ENCODE results near the gene RNPEPL1. TPM values are rescaled to one million over a fixed set of nuclear protein-coding genes. Genes with fewer than 3 reads are reported as not detected.
A peak's percentile ranks its signal among the peaks of the same experiment; 100 is the strongest.

Gene RNPEPL1
- total and polyA plus RNA-seq, 10 of the 15 experiments (the other 5 are each of a cell fraction or from before 2014, with no cell fraction given): 0.24 to 49.5 (median 6.8) TPM

- no TSS peak for BruUV-seq (replicated peaks)
- DNase-seq (ENCODE audit: low read depth, low spot score): no peak
- H2AFZ ChIP-seq (ENCODE audit: control insufficient read depth, low read depth, low read length): no peak overlapping the region
- intact Hi-C loops (cut with micrococcal nuclease; ENCODE audit: unreplicated experiment) (no loop called here), in situ Hi-C loops (cut with MboI) (no loop called here)
- H3K4me3 ChIP-seq: no peak overlapping the region
- RAD21 ChIA-PET (ENCODE audit: unreplicated experiment): no interaction called here
- no peak for TF ChIP-seq ASH2L (IDR thresholded peaks at IDR 0.05; ENCODE audit: borderline replicate concordance, low read depth)
- no peak for TF ChIP-seq YY1 (IDR thresholded peaks at IDR 0.05; ENCODE audit: low read depth, low read length)
- no peak overlapping the region for H3K9ac ChIP-seq (ENCODE audit: control insufficient read depth, insufficient read depth, low read length)
- POLR2A ChIA-PET: interaction anchor here (0.6 to 1.0 kb wide), 2 partner anchors 15 to 750 kb away, joined by 3 to 5 read pairs; partner anchors contain the start of gene CAPN10
- peaks cover 26% of the 10 kb centered on the region for H3K79me2 ChIP-seq (ENCODE audit: control insufficient read depth, insufficient read depth, low read length)
- no peaks in the 10 kb centered on the region for H3K27me3 ChIP-seq (replicated peaks in 1 of 2; ENCODE audit: control insufficient read depth in 2 of 2, insufficient read depth in 2 of 2, low read length in 1 of 2)
- FAIRE-seq: no peak
- CTCF ChIA-PET: interaction anchor here (1.4 to 2.0 kb wide), 2 partner anchors 8 to 57 kb away, joined by 3 to 6 read pairs; no protein-coding TSS in a partner anchor
- H3K4me2 ChIP-seq (ENCODE audit: control insufficient read depth, insufficient read depth): 0 out of 2 replicates have a peak overlapping the region, but pooled peaks have one; percentile 9
- peaks cover 0 to 1% of the 10 kb centered on the region in 2 experiments; a peak in 1 of 4 replicates for H3K36me3 ChIP-seq (ENCODE audit: control insufficient read depth in 2 of 2, insufficient read depth in 2 of 2, low read length in 1 of 2)
- SMC1A ChIA-PET (ENCODE audit: uncharacterized antibody, unreplicated experiment): no interaction called here
- ATAC-seq: no peak
- WGBS (ENCODE audit: insufficient coverage, insufficient replicate concordance, low lambda C conversion rate, missing lambda C conversion rate): 93% methylated on average over 18 of the region's 18 CpGs
- H4K20me1 ChIP-seq (ENCODE audit: control insufficient read depth, insufficient read depth): no peaks in the 10 kb centered on the region; the same call in 1 of the 2 replicates
- H3K27ac ChIP-seq (ENCODE audit: control insufficient read depth, insufficient read depth): no peak overlapping the region
- H3K9me3 ChIP-seq (replicated peaks; ENCODE audit: control insufficient read depth, insufficient read depth, low read length): no peaks in the 10 kb centered on the region
- H3K4me1 ChIP-seq (ENCODE audit: control insufficient read depth, insufficient read depth, low read length): peaks cover 24% of the 10 kb centered on the region
Observed at GRCh38 chr2:240571314-240571973, 3.2 kb downstream of the RNPEPL1 start.

- H3K27me3 ChIP-seq (replicated peaks in 1 of 2; ENCODE audit: control insufficient read depth in 2 of 2, insufficient read depth in 2 of 2, low read length in 1 of 2): no peaks in the 10 kb centered on the region
- CTCF ChIA-PET: interaction anchor here (1.4 to 2.0 kb wide), 3 partner anchors 8 to 58 kb away, joined by 3 to 6 read pairs (median 3); no protein-coding TSS in a partner anchor
- intact Hi-C loops (cut with micrococcal nuclease; ENCODE audit: unreplicated experiment): no loop called here
- 91% methylated on average over 30 of the region's 30 CpGs for WGBS (ENCODE audit: insufficient coverage, insufficient replicate concordance, low lambda C conversion rate, missing lambda C conversion rate)
- no peaks in the 10 kb centered on the region for H3K9me3 ChIP-seq (replicated peaks; ENCODE audit: control insufficient read depth, insufficient read depth, low read length)
- no peak overlapping the region for H3K4me2 ChIP-seq (ENCODE audit: control insufficient read depth, insufficient read depth)
- H3K79me2 ChIP-seq (ENCODE audit: control insufficient read depth, insufficient read depth, low read length): peaks cover 21% of the 10 kb centered on the region
- H3K9ac ChIP-seq (ENCODE audit: control insufficient read depth, insufficient read depth, low read length): no peak overlapping the region
- SMC1A ChIA-PET (ENCODE audit: uncharacterized antibody, unreplicated experiment): no interaction called here
- H4K20me1 ChIP-seq (ENCODE audit: control insufficient read depth, insufficient read depth): no peaks in the 10 kb centered on the region; the same call in 1 of the 2 replicates
- RAD21 ChIA-PET (ENCODE audit: unreplicated experiment): no interaction called here
- FAIRE-seq (no peak), DNase-seq (ENCODE audit: low read depth, low spot score) (no peak), ATAC-seq (no peak)
- H3K4me1 ChIP-seq (ENCODE audit: control insufficient read depth, insufficient read depth, low read length): peaks cover 17% of the 10 kb centered on the region
- no peak for TF ChIP-seq CHD2 (IDR thresholded peaks at IDR 0.05; ENCODE audit: borderline replicate concordance, low read depth, low read length)
- POLR2A ChIA-PET: interaction anchor here (0.6 to 1.0 kb wide), 2 partner anchors 14 to 749 kb away, joined by 3 to 5 read pairs; partner anchors contain the start of gene CAPN10
- in situ Hi-C loops (cut with MboI): no loop called here
- H3K36me3 ChIP-seq (ENCODE audit: control insufficient read depth in 2 of 2, insufficient read depth in 2 of 2, low read length in 1 of 2): peaks cover 0 to 3% of the 10 kb centered on the region in 2 experiments; a peak in 2 of 4 replicates
- no TSS peak for BruUV-seq (replicated peaks)
- H3K4me3 ChIP-seq: no peak overlapping the region
- no peak overlapping the region for H3K27ac ChIP-seq (ENCODE audit: control insufficient read depth, insufficient read depth)
- no peak overlapping the region for H2AFZ ChIP-seq (ENCODE audit: control insufficient read depth, low read depth, low read length)
Observed at GRCh38 chr2:240572141-240573031, 4.1 kb downstream of the RNPEPL1 start.

Measured in GM12878 (cell line).